ENCODE measurements around the gene NARS2.
"Not testable (repeated sequence)": the region's sequence is repeated elsewhere in the genome, so short reads cannot be mapped to it uniquely, and the experiment has no call there.

NARS2 gene

GRCh38 chr11:78573681-78574080 lies 983 bp downstream of the NARS2 start:
- DNase-seq = no peak

GRCh38 chr11:78573271-78573670 lies 1.4 kb downstream of the NARS2 start:
- no peak for DNase-seq

DNA sequence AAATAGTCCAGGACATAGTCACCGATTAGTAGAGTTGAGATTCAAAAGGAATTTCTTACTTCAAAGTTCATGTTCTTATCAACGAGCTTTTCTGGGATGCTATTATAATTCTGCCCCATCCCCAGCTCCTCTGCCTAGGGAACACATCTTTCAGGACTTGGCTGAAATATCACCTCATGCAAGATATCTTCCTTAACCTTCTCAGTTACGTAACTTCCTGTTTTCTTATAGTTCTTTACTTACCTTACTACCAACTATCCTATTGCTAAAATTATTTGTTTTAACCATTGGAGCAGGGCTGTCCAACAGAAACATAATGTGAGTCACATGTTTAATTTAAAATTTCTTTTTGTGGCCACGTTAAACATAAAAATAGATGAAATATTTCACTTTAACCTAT lies 2.3 kb downstream of the NARS2 start:
- DNase-seq = no peak

DNA sequence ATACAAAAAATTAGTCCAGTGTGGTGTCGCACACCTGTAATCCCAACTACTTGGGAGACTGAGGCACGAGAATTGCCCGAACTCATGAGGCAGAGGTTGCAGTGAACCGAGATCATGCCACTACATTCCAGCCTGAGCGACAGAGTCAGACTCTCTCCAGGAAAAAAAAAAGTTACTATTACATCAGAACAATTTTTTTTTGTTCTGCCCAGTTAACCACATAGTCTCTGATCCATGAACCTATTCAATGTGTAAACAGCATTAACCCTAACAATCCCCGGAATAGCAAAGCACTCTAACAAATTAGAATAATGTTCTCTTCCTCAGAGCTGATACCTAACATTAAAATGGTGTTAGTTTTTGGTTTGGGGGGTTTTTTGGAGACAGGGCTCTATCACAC lies 4.6 kb downstream of the NARS2 start:
- DNase-seq = no peak

DNA sequence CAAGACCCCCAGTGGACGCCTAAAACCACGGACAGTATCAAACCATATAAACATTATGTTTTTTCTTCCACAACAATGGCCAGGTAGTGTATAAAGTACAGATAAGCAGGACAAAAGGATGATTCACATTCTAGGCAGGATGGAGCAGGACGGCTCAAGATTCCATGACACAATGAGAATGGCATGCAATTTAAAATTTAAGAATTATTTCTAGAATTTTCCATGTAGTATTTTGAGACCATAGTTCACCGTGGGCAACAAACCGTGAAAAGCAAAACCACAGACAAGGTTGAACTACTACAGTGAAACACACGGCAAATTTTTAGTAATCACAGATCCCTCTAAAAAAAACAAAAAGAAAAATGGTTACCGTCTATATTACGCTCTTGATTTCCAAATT lies 7.5 kb downstream of the NARS2 start:
- DNase-seq = no peak

DNA sequence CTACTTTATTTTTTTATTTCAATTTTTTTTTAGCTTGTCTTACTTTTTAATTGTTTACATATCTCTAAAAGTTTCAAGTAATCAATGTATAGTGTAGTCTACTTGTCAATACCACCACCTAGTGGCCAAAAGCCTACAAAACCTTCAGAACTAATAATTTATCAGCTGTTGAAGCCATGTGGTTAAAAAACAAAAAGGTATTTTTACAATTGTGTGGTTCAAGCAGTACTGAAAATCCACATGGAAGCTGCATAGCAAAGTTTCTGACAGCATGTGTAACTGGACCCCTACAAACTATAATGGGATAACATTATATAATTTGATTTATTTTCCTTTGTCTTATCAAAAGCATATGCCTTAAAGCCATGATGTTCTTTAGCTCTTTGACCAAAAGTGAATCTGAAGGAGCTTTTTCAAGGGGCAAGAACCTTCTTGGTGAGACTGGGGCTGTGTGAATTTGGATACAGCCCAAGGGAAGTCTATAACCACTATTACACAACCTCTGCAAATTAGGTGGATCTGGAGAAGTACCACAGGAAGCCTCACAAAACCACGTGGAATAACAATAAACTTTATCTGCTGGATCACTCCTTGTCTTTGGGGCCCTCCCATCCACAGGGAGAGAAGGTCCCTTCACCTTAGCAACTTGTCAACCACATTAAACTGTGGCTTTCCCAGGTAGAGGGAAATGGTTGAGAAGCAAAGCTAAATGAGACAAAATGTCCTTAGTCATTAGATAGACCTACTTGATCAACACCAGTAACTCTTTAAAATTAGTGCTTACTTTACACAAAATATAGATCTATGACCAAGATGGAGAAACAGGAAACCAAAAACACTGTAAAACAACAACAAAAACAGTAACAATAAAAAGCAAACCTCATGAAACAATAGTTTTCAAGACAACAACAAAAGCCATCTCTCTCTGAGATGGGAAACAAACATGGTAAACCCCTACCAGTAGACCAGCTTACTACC lies 9.9 kb downstream of the NARS2 start:
- DNase-seq = peak; percentile 71

GRCh38 chr11:78564037-78564436 lies 10.6 kb downstream of the NARS2 start:
- DNase-seq = not testable (repeated sequence)

DNA sequence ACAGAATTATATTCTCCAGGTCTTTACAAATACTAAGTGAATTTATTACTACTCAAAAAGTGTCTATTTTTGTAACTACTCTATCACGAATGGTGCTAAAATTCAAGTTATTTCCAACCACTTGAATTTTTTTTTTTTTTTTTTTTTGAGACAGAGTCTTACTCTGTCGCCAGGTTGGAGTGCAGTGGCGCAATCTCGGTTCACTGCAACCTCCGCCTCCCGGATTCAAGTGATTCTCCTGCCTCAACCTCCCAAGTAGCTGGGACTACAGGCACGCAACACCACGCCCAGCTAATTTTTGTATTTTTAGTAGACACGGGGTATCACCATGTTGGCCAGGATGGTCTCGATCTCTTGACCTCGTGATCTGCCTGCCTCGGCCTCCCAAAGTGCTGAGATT lies 11.6 kb downstream of the NARS2 start:
- DNase-seq = not testable (repeated sequence)

GRCh38 chr11:78562398-78562797 lies 12.3 kb downstream of the NARS2 start:
- no peak for DNase-seq

GRCh38 chr11:78560826-78561484 lies 13.7 kb downstream of the NARS2 start:
- no peak for DNase-seq

DNA sequence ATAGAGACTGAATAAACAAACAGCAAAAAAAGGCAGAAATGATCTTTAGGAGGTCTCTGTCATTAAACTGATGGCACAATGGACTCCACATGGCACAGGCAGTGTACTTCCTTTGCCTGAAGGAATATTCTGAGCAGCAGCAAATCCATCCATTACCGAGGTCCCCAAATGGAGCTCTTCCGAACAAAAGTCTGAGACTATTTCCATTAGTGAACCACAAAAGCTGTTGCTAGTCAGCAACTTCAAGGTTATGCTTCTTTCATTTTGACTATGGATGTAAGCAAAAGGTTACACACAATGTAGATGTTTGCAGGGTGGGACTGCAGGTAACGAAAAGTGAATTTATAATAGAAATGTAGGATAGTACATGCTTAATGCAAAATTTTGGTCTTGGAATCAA lies 14.5 kb downstream of the NARS2 start:
- DNase-seq = peak; percentile 71

DNA sequence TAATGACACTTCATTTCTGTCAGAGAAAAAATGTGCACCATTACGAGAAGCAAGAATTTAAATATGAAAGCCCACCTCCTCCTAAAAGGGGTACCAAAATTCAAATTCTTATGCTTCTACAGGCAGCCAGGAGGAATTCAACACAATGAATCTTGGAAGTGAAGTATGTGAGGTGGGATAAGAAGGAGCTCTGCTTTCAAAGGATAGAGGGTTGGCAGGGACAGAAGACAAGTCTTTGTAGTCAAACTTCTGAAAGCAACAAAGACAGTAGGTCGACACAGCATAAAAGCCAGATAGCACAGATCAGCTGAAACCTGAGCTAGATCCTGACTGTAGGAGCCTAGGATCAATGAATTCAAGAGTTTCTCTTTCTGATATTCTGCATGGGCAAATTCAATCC lies 17.4 kb downstream of the NARS2 start:
- DNase-seq = no peak

DNA sequence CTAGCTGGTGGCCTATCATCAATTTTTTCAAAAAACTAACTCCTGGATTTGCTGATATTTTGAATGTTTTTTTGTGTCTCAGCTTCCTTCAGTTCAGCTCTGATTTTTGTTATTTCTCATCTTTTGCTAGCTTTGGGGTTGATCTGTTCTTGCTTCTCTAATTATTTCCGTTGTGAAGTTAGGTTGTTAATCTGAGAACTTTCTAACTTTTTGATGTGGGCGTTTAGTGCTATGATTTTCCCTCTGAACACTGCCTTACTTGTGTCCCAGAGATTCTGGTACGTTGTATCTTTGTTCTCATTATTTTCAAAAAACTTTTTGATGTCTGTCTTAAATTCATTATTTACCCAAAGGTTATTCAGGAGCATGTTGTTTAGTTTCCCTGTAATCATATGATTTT lies 19.1 kb downstream of the NARS2 start:
- DNase-seq = peak; percentile 17

- DNase-seq = no peak
Observed at GRCh38 chr11:78552881-78553280, 21.8 kb downstream of the NARS2 start.

- not testable (repeated sequence) for DNase-seq
Observed at GRCh38 chr11:78552139-78552538, 22.5 kb downstream of the NARS2 start.

- no peak for DNase-seq
Observed at GRCh38 chr11:78551066-78551465, 23.6 kb downstream of the NARS2 start.

DNA sequence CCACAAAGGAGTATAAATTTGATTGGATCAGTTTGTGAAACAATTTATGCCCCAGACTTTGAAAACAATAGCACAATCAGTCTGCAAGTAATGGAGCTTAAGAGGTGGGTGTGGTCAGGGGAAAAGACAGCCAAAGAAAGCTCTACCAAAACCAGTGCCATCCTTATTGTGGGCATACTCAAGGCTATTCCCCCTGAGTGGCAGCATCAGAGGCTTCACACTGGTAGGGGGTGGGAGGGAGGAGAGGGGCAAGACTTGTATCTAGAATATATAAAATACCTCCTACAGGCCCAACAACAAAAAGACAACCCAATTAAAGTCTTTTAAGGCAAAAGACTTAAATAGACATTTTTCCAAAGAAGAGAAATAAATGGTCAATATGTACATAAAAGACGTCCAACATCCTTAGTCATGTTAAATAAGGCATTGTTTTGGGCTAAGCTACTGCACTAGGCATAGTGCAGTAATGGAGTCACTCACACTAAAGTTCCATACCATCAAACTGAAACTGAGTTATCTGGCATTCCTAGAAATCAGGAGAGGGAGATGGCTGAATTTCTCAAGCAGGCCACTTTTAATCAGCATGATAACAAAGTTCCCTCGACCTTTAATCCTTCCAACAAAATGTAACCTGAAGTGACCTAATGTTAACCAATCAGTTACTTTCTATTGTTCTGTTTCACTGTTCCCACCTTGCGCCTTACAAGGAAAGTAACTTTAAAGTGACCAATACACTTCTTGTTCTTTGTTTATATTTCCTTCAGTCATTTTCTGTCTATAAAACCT lies 24.8 kb downstream of the NARS2 start:
- DNase-seq = no peak

- DNase-seq = no peak
Observed at GRCh38 chr11:78548911-78549590, 25.6 kb downstream of the NARS2 start.

GRCh38 chr11:78547931-78548705 lies 26.5 kb downstream of the NARS2 start:
- DNase-seq = no peak

DNA sequence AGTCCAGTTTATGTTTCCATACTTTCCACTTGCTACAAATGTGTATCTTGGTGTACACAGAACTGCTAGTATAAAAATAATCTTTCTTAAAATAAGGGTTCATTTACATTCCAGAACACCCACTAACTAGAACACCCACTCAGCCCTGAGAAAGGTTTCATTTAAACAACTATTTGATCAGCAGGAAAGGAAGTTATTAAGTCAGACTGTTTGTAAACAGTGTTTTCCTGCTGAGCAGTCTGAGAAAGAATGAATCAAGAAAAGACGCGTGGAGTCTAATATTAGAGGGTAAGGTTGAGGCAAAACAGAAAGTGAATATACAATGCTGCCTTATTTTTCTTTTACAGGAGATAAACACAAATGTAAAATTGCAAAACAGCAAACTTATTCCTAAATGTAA lies 32.7 kb downstream of the NARS2 start:
- no peak for DNase-seq

GRCh38 chr11:78541537-78541936 lies 33.1 kb downstream of the NARS2 start:
- no peak for DNase-seq

- no peak for DNase-seq
Observed at GRCh38 chr11:78540256-78540655, 34.4 kb downstream of the NARS2 start.

Data from activated CD4-positive, alpha-beta T cell treated with anti-CD3 and anti-CD28 coated beads, Interleukin-2, amount 50 U/mL, for 16 hours (primary cell).